ENCODE results near the gene SLC17A5.

SLC17A5 gene

DNA sequence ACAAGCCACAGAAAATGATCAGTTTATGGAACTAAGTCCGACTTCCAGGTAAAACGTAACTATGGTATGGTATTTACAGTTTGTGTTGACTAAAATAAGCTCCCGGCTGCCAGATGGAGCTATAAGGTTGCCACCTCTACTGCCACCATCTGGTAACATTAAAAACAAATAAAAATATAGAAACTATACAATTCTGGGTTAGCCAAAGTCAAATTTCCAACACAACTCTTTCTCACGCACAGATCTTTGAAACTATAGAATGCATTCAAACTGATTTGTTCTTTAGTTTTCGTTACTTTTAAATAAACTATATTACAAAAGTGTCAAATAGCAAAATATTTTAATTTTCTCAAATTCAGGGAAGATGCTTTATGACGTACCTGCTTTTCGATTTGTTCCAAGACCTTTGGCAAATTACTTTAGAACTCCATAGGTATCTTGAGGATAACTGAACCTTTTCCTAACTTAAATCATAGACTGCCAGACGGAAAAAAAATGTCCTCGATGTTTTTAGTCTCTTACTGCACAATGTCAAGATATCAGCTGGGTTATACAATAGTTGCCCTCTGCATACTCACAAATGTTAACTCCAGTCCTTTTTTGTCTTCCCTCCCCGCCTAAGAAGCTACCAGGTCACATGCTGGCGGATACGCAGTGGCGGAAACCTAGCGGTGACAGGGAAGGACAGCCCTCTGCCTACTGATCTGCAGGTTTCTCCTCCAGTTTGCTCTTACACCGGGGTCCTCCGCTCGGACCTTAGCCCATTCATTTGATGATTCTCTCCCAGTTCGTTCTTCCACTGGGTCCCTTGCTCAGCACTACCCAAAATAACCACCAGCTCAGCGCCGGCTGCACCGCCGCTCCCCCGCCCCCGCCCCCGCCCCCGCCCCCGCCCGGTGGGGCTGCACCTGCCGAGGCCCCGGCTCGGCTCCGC lies 888 bp downstream of the SLC17A5 start:
- peak overlapping the region; percentile 87 for H3K4me3 ChIP-seq (ENCODE audit: low read depth, low read length)
- TF ChIP-seq, protein P1, sequence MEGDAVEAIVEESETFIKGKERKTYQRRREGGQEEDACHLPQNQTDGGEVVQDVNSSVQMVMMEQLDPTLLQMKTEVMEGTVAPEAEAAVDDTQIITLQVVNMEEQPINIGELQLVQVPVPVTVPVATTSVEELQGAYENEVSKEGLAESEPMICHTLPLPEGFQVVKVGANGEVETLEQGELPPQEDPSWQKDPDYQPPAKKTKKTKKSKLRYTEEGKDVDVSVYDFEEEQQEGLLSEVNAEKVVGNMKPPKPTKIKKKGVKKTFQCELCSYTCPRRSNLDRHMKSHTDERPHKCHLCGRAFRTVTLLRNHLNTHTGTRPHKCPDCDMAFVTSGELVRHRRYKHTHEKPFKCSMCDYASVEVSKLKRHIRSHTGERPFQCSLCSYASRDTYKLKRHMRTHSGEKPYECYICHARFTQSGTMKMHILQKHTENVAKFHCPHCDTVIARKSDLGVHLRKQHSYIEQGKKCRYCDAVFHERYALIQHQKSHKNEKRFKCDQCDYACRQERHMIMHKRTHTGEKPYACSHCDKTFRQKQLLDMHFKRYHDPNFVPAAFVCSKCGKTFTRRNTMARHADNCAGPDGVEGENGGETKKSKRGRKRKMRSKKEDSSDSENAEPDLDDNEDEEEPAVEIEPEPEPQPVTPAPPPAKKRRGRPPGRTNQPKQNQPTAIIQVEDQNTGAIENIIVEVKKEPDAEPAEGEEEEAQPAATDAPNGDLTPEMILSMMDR (IDR thresholded peaks at IDR 0.05; ENCODE audit: low read depth, low read length): peak; percentile 41
- peak; percentile 54 for DNase-seq (ENCODE audit: low read depth, low spot score)
- in situ Hi-C loops (cut with HindIII; ENCODE audit: low sequenced_read_pairs): no loop called here

DNA sequence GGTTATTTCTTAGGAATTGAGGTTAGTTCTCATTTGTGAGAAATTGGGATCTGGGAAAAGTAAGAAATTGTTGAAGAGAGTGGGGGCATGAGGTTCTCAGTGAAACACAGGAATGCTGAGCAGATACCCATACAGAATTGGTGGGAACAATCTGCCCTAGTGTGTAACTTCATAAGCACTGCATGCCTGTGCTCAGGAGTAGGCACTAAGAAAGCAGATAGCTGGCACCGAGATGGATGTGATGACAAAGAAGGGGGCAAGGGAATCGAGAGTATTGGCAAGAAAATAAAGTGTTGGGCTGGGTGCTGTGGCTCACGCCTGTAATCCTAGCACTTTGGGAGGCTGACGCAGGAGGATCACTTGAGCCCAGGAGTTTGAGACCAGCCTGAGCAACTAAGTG lies 4.0 kb downstream of the SLC17A5 start:
- H3K4me3 ChIP-seq (ENCODE audit: low read depth, low read length): no peak overlapping the region
- TF ChIP-seq, protein P1 (IDR thresholded peaks at IDR 0.05; ENCODE audit: low read depth, low read length): no peak
- in situ Hi-C loops (cut with HindIII; ENCODE audit: low sequenced_read_pairs): no loop called here
- DNase-seq (ENCODE audit: low read depth, low spot score): no peak

DNA sequence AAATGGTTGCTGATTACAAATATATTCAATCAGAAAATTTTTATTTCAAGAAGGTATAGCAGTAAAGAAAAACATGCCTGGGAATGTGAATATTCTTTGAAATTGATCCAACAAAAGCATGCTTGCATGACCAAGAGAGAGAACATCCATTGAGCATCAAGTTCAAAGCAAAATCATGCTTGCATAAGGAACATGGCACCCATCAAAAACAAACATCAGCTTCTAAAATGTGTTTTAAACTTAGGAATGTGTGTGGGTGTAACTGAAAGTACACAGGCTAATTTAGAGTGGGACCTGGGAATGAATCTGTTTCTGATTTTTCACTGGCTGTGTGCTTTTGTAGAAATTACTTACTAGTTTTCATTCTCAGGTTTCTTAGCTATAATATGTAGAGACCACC lies 5.6 kb downstream of the SLC17A5 start:
- H3K4me3 ChIP-seq (ENCODE audit: low read depth, low read length): no peak overlapping the region
- in situ Hi-C loops (cut with HindIII; ENCODE audit: low sequenced_read_pairs): no loop called here

DNA sequence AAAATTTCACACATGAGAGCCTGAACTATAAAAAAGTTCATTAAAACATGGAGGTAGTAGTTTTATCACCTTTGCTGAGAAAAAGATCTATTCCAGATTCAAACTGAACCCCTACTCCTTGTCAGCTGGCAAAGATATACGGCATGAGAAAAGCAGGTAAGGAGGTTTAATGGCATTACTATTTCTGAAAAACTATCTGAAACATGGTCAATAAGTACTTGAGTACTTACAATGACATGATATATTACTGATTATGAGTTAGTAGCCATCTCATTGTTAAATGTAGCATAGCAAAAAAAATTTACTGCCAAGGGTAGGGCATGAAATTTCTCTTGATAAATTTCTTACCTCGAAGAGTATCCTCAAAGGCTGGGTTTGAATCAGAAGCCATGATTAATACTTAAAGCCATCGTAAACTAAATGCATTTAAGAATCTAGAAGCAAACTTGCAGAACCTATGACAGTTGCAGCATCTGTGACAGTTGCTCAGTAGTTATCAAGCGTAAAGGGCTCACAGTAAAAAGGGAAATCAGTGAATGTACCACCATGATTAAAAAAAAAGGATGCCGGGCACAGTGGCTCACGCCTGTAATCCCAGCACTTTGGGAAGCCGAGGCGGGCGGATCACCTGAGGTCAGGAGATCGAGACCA lies 8.7 kb downstream of the SLC17A5 start:
- TF ChIP-seq, protein P1 (IDR thresholded peaks at IDR 0.05; ENCODE audit: low read depth, low read length): no peak
- in situ Hi-C loops (cut with HindIII; ENCODE audit: low sequenced_read_pairs): no loop called here
- H3K4me3 ChIP-seq (ENCODE audit: low read depth, low read length): peak overlapping the region; percentile 21
- no peak for DNase-seq (ENCODE audit: low read depth, low spot score)

More for the DNA sequence above, 5.6 kb downstream of the SLC17A5 start:
- TF ChIP-seq, protein P1 (IDR thresholded peaks at IDR 0.05; ENCODE audit: low read depth, low read length): no peak
- peak; percentile 52 for DNase-seq (ENCODE audit: low read depth, low spot score)

DNA sequence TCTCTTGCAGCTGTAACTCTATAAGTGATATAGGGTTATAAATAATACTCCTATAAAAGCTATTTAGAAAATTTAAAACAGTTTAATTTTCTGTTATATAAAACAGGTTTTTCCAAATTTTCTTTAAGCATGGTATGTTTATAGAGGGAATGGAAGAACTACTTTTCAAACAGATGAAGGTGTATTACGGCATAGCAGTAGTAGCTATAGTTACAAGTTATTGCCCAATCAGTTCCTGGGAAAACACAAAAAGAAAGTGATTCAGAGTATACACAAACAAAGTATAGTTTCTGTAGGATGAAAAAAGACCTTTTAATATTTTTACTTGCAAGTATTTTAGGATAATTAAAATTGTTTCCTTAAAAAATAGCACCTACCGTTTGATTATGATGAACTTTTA lies 9.8 kb downstream of the SLC17A5 start:
- TF ChIP-seq, protein P1 (IDR thresholded peaks at IDR 0.05; ENCODE audit: low read depth, low read length): no peak
- no peak overlapping the region for H3K4me3 ChIP-seq (ENCODE audit: low read depth, low read length)
- no peak for DNase-seq (ENCODE audit: low read depth, low spot score)
- in situ Hi-C loops (cut with HindIII; ENCODE audit: low sequenced_read_pairs): no loop called here

DNA sequence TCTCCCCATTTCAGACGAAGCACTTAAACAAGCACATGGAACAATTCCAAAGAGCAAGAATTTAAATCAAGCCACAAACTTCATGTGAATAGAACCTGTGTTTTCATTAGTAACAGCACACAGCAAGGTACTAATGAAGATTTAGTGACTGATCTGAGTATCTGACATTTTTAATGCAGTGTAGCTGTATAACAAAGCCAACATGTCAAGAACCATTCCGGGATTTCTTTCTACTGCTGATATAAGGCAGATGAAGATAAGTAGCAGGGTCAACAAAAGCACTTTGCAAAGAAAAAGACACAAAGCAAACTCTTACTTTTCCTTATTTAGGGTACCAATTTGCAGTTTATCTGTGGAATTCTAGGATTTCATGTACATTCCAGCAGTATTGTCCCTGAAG lies 11.3 kb downstream of the SLC17A5 start:
- in situ Hi-C loops (cut with HindIII; ENCODE audit: low sequenced_read_pairs): no loop called here
- H3K4me3 ChIP-seq (ENCODE audit: low read depth, low read length): no peak overlapping the region
- DNase-seq (ENCODE audit: low read depth, low spot score): no peak
- TF ChIP-seq, protein P1 (IDR thresholded peaks at IDR 0.05; ENCODE audit: low read depth, low read length): no peak
